Activated CD8-positive, alpha-beta memory T cell treated with anti-CD3 and anti-CD28 coated beads for 4 hours (primary cell): ENCODE data around the gene SCGB1D2.

Experiments used
- DNase-seq, 2 donors: peaks; one replicate each; pipeline ENCODE4 v3.0.0-alpha.2; 2020; ENCODE audit warnings: low read depth in 2 of 2

Gene SCGB1D2

DNA sequence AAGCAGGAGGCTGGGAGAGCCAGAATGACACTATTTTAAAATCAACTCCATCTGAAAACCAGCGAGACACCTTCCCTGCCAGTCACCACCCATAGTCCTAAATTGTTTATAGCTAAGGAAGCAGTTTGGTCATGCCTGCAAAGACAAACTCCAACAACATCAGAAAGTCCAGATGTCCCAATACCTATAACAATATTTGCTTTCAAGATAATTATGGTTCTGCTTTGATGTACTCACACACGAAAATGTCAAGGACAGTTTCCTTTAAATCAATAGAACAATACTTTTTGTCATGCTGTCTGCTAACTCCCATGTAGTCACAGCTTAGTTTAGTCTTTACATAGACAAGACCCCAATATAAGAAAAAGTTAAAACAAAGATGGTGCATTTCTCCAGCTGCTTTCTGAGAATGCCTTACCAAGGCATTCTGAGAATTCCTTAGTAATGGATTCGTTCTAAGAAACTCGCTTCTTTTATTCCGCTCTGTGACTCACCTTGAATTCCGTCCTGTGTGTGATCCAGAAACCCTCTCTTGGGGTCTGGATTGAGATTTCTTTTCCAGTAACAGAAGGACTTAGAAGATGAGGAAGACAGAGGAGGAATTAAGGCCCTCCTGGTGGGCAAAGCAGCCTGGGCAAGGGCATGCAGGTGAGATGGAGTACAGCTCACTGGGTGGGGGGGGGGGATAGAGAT lies 18.4 kb downstream of the SCGB1D2 start:
- DNase-seq = no peak

DNA sequence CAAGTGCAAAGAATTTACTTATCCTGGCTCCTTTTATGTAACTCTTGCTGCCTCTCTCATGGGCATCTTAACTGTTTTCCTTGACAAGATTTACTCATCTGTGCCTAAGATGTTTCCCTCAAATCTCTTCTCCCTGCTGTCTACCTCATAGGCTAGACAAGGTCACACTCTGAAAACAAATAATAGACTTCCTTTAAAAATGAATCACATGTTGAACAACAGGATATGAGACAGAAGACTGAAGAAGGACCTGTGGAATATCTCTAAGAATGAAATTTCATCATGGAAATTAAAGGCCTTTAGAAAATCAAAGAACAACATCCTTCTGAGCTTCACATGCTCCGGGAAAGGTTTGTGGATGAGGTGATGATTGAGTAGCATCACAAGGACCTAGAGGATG lies 22.0 kb downstream of the SCGB1D2 start:
- no peak for DNase-seq

DNA sequence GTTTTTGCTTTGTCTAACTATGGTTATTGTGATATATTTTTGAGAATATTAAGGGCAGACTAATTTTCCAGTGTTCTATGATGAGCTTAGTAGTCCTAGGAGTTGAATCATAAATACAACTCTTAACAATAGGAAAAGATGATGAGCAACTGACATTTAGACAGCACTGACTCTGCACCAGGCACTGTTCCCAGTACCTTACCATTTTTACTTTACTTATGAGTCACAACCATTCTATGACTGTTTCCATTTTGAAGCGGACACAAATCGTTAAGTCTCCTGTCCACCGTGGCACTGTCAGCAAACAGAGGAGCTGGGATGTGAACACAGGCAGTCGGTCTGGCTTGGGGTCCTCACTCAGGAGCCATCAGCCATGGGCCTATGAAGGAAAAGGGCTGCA lies 24.5 kb downstream of the SCGB1D2 start:
- no peak for DNase-seq

- no peak for DNase-seq
These were observed 25.0 kb downstream of the SCGB1D2 start for GRCh38 chr11:62267050-62267449.

DNA sequence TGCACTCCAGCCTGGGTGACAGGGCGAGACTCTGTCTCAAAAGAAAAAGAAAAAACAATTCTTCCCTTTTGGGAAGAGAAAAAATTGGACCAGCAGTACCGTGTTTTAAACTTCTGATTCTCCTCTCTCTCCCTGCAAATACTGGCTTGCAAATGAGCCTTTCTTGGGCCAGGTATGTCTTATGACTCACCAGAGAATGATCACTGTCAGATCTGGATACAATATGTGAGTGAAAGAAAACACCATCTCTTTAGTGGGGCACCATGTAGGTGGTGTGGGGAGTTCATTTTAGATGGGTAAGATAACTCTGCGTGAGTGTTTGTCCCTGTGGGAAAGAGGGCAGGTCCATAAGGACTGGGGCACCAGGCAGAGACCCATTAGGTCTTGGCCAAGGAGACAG lies 25.5 kb downstream of the SCGB1D2 start:
- no peak for DNase-seq

DNA sequence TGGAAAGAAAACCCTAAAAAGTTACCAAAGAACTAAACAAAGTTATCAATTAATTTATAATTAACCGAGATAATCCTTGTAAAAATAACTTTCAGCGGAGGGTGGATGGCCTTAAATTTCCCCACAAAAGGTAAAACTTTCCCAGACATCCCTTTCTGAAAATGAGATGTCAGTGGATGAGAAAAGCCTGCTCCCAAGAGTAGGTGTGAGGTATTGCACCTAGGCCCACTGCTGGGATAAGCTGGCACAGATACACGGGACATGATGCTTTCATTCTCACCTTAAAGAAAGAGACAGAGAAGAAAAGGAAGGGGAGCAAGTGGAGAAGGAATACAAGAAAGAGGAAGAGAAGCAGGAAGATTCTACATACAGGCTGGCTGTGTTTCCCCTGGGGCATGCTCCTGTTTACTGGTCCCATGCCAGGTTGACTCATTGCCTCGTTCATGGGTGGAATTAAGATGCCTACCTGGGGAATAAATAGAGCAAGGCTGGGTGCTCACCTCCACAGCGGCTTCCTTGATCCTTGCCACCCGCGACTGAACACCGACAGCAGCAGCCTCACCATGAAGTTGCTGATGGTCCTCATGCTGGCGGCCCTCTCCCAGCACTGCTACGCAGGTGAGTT lies 27.7 kb downstream of the SCGB1D2 start, which contains the start of gene SCGB2A2:
TSS of gene SCGB2A2 (plus strand) at position 505 of the 625 bp plus-strand sequence. CDS start at position 564, 59 bp downstream.
- DNase-seq = no peak

- no peak for DNase-seq
These were observed 31.2 kb downstream of the SCGB1D2 start for GRCh38 chr11:62273284-62273683.

DNA sequence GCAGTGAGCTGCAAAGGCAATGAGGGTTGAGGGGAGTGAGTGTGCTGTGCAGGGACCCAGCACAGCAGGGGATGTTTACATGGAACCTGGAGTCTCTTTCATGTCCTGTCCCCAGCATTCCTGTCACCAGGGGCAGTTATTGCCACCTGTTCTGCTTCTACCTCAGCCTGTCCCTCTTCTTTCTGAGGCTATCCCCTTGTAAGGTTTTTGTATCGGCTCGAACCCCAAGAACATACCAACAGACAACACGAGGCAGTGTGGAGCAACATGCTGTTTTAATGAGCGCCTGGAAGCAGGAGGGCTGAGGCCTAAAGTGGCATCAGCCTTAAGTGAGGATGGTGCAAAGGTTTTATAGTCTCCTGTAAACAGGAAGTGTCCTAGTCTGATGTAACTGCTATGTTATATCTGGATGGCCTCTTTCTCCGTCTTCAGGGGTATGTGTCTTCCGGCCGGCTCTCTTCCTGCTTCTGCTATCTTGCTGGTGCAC lies 31.8 kb downstream of the SCGB1D2 start:
- no peak for DNase-seq

DNA sequence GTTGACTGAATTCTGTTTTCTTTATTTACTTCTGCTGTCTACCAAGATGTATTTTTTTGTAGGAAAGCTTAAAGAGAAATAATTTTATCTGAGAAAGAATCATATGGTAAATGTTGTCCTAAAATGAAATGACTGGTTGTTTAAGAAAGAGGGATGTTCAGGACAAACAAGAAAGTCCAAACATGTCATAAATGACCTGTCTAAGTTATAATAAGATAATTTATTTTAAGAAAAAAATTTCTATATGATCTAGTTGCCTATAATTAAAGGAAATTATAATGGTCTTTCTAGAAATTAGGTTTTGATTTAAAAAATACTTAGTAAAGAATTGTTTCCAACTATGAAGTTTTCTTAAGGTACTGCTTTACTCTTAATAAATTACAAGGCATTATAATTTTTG lies 38.4 kb downstream of the SCGB1D2 start:
- DNase-seq = no peak
